Uterus (tissue), 2 donors: ENCODE measurements around the gene RFX2.

Source experiments
- POLR2A ChIP-seq, 2 donors: fragments of 450-650 bp; IDR thresholded peaks; one replicate each; pipeline ENCODE4 v1.6.1; 2016; ENCODE audit warnings: antibody characterized with exemption in 2 of 2, mild to moderate bottlenecking in 1 of 2, moderate library complexity in 1 of 2
- TF ChIP-seq, protein P1 (sequence below), 4 experiments: fragments of 200-600 bp in 2 of 4; fragments of 450-650 bp in 2 of 4; sonication (generic) in 2 of 4; IDR thresholded peaks; one replicate each; pipeline ENCODE4 v1.5.1; 2016 to 2019; ENCODE audit warnings: antibody characterized with exemption in 4 of 4, mild to moderate bottlenecking in 2 of 4, moderate library complexity in 1 of 4

DNA sequence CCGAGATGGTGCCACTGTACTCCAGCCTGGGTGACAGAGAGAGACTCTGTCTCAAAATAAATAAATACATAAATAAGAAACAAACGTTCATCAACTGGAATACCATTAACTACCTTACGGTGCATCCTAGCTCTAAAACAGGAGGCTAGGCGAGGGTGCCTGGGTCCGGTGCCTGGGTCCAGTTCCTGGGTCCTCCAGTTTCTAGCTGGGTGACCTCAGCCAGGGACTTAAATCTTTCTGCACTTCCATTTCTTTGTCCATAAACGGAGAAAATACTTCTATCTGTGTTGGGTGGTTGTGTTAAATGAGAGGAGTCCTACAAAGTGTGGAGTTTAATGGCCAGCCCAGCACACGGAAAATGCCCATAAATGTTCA lies 34.0 kb downstream of the RFX2 start:
- TF ChIP-seq, protein P1, sequence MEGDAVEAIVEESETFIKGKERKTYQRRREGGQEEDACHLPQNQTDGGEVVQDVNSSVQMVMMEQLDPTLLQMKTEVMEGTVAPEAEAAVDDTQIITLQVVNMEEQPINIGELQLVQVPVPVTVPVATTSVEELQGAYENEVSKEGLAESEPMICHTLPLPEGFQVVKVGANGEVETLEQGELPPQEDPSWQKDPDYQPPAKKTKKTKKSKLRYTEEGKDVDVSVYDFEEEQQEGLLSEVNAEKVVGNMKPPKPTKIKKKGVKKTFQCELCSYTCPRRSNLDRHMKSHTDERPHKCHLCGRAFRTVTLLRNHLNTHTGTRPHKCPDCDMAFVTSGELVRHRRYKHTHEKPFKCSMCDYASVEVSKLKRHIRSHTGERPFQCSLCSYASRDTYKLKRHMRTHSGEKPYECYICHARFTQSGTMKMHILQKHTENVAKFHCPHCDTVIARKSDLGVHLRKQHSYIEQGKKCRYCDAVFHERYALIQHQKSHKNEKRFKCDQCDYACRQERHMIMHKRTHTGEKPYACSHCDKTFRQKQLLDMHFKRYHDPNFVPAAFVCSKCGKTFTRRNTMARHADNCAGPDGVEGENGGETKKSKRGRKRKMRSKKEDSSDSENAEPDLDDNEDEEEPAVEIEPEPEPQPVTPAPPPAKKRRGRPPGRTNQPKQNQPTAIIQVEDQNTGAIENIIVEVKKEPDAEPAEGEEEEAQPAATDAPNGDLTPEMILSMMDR (IDR thresholded peaks at IDR 0.05): no peak
- no peak for TF ChIP-seq POLR2A (IDR thresholded peaks at IDR 0.05)
